ES-I3 (cell line): ENCODE results near the gene RAI1.

Experiments used
- H3K36me3 ChIP-seq: 2 replicates; pipeline ENCODE4 v1.6.1; 2013; ENCODE audit warnings: mild to moderate bottlenecking, low read length, control low read depth, moderate library complexity; ENCODE audit not compliant: insufficient read depth
- H3K4me1 ChIP-seq: 2 replicates; pipeline ENCODE4 v1.6.1; 2013; ENCODE audit warnings: mild to moderate bottlenecking, control low read depth, low read length; ENCODE audit not compliant: insufficient read depth
- H3K9ac ChIP-seq: 2 replicates; pipeline ENCODE4 v1.6.1; 2013; ENCODE audit warnings: low read depth, mild to moderate bottlenecking, low read length, moderate library complexity
- H3K9me3 ChIP-seq: 2 replicates; pipeline ENCODE4 v1.6.1; 2013; ENCODE audit warnings: mild to moderate bottlenecking, low read length, moderate library complexity; ENCODE audit not compliant: control insufficient read depth, insufficient read depth

The RAI1 gene

GRCh38 chr17:17819111-17819510 lies 137.9 kb downstream of the RAI1 start:
- peaks cover 3% of the 10 kb centered on the region for H3K36me3 ChIP-seq
- H3K9me3 ChIP-seq, result no peaks in the 10 kb centered on the region
- peaks cover 21% of the 10 kb centered on the region for H3K4me1 ChIP-seq
- no peak overlapping the region for H3K9ac ChIP-seq

DNA sequence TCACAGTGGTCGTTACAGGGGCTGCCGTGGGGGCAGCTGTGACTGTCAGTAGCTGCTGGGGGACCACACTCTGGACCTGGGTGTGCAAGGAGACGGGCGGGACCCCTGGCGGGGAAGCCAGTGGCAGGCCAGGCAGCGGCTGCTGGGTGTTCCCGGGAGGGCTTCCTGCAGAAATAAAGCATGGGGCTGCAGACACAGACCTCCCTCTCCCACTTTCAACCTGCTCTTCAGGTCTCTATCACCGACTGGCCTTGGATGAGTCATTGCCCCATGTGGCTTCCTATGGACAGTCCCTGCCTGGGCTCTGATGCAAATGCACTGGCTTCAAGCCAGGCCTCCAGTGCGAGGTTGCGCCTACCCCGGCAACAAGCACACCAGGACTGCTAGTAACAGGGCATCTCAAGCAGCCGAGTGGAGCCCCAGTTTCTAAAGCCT lies 138.3 kb downstream of the RAI1 start:
- Histone ChIP-seq H3K4me1 (peaks cover 26% of the 10 kb centered on the region), H3K9me3 (no peaks in the 10 kb centered on the region), H3K9ac (no peak overlapping the region), H3K36me3 (no peaks in the 10 kb centered on the region; the same call in 1 of the 2 replicates)

DNA sequence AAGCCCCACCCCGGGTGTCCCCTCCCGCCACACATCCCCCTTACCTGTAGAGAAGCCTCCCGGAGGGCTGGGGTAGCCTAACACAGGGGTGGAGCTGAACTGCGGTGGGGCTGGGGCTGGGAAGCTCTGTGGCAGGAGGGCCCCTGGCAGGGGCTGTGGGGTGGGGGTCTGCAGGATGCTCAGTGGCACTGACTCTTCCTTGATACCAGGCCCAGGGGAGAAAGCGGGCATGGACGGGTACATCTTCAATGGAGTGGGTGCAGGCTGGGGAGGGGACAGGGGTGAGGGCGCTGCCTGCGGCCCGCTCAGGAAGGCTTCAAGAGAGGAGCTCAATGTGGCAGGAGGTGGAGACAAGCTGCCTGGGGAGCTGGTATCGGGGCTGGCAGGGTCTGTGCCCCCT lies 138.8 kb downstream of the RAI1 start:
- Histone ChIP-seq H3K36me3 (no peaks in the 10 kb centered on the region; the same call in 1 of the 2 replicates), H3K4me1 (peaks cover 30% of the 10 kb centered on the region), H3K9ac (no peak overlapping the region), H3K9me3 (no peaks in the 10 kb centered on the region)

- H3K36me3 ChIP-seq, result no peaks in the 10 kb centered on the region; the same call in 1 of the 2 replicates
- H3K9ac ChIP-seq, result no peak overlapping the region
- peaks cover 32% of the 10 kb centered on the region for H3K4me1 ChIP-seq
- H3K9me3 ChIP-seq, result no peaks in the 10 kb centered on the region
Measured at GRCh38 chr17:17820463-17821158, 139.4 kb downstream of the RAI1 start.

- Histone ChIP-seq H3K4me1 (peaks cover 34% of the 10 kb centered on the region), H3K36me3 (no peaks in the 10 kb centered on the region; the same call in 1 of the 2 replicates), H3K9ac (no peak overlapping the region), H3K9me3 (no peaks in the 10 kb centered on the region)
Measured at GRCh38 chr17:17822189-17822588, 140.9 kb downstream of the RAI1 start.

DNA sequence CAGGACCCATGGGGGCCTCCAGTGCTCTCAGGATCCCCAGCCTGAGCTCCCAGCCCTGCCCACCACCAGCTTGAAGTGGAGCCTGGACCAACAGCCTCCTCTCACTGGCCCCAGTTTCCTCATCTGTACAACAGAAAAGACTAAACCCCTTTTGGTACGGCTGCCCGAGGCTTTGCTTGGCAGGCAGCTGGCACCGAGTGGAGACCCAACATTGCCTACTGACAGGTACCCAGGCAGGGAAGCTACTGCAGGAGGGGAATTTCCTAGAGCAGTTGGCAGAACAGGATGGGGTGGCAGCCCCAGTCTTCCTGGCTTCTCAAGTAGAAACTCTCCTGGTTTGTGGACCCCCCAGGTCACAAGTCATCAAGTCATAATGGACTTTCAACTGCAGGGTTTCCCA lies 141.4 kb downstream of the RAI1 start:
- H3K9me3 ChIP-seq, result no peaks in the 10 kb centered on the region
- H3K36me3 ChIP-seq, result no peaks in the 10 kb centered on the region; the same call in 1 of the 2 replicates
- H3K4me1 ChIP-seq, result peaks cover 34% of the 10 kb centered on the region
- no peak overlapping the region for H3K9ac ChIP-seq

DNA sequence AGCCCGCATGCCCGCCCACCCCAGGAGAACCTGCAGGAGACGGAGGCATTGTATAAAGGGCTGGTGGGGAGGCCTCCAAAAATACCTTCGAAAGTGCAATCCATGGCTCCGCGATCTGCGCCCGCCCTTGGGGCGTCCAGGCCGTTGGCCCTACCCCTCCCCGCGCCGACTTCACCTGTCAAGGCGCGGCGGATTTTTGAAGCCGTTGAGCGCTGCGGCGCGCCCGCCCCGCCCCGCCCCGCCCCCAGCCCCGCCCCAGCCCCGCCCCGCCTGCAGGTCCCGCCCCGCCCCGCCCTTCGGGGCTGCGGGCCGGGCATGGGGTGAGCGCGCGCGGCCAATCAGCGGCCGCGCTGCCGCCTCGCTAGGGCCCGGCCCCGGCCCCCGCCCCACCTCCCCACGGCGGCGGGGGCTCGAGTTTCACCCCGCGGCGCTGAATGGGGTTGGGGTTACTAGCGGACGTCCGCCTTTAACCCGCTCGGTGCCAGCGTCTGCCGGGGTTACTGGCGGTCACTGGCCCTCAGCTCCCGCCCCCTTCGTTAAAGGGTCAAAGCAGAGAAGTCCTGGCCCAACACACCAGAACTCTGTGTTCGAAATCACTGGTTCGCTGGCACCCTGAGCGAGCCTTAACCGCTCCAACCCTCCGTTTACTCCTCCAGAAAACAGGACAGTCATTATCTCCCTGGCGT lies 142.3 kb downstream of the RAI1 start:
- H3K36me3 ChIP-seq, result no peaks in the 10 kb centered on the region; the same call in 1 of the 2 replicates
- H3K9ac ChIP-seq, result peak overlapping the region; percentile 37; the same call in 1 of the 2 replicates
- no peaks in the 10 kb centered on the region for H3K9me3 ChIP-seq
- H3K4me1 ChIP-seq, result peaks cover 34% of the 10 kb centered on the region

- Histone ChIP-seq H3K9me3 (no peaks in the 10 kb centered on the region), H3K4me1 (peaks cover 34% of the 10 kb centered on the region), H3K36me3 (no peaks in the 10 kb centered on the region; the same call in 1 of the 2 replicates), H3K9ac (peak overlapping the region; percentile 37; the same call in 1 of the 2 replicates)
Measured at GRCh38 chr17:17824119-17824782, 143.0 kb downstream of the RAI1 start.

GRCh38 chr17:17824783-17825614 lies 143.7 kb downstream of the RAI1 start:
- peaks cover 30% of the 10 kb centered on the region for H3K4me1 ChIP-seq
- H3K9me3 ChIP-seq, result no peaks in the 10 kb centered on the region
- no peak overlapping the region for H3K9ac ChIP-seq
- no peaks in the 10 kb centered on the region; the same call in 1 of the 2 replicates for H3K36me3 ChIP-seq

GRCh38 chr17:17826342-17826713 lies 145.1 kb downstream of the RAI1 start:
- no peaks in the 10 kb centered on the region for H3K9me3 ChIP-seq
- H3K9ac ChIP-seq, result no peak overlapping the region
- H3K4me1 ChIP-seq, result peaks cover 23% of the 10 kb centered on the region
- no peaks in the 10 kb centered on the region for H3K36me3 ChIP-seq

DNA sequence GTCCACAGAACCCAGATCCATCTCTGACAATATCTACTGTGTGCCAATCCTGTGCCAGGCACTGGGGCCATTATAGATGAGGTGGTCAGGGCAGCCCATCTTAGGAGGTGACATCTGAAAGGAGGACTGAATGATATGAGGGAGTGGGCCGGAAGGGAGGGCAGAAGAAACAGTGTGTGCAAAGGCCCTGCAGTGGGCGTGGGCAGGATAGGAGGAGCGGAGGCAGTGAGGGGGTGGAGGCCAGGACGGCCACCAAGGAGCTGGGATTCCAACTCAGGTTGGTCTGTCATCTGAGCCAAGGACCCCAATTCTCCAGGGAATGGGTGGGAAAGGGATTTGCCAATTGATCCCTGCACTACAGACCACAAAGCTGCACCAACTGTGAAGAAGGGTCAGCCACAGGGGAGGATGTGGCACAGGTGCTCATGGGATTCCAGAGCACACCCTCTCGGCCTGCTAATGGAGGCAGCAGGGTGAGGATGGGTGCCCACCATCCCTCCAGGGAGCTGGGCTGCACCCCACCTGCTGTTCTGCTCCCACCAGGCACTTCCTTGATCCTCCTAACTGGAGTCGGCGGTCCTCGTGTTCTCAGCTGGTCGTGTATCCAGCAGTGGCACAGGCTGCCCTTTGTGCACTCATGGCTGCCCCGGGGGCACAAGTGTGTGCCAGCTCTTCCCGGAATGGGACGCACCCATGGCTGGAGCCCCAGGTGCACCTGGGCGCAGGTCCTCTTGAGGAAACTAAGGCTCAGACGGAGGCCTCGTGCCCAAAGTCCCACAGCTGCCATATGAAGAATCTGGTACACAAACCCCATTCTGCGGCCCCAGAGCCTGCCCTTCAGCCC lies 145.9 kb downstream of the RAI1 start:
- no peak overlapping the region for H3K9ac ChIP-seq
- H3K4me1 ChIP-seq, result peaks cover 23% of the 10 kb centered on the region

DNA sequence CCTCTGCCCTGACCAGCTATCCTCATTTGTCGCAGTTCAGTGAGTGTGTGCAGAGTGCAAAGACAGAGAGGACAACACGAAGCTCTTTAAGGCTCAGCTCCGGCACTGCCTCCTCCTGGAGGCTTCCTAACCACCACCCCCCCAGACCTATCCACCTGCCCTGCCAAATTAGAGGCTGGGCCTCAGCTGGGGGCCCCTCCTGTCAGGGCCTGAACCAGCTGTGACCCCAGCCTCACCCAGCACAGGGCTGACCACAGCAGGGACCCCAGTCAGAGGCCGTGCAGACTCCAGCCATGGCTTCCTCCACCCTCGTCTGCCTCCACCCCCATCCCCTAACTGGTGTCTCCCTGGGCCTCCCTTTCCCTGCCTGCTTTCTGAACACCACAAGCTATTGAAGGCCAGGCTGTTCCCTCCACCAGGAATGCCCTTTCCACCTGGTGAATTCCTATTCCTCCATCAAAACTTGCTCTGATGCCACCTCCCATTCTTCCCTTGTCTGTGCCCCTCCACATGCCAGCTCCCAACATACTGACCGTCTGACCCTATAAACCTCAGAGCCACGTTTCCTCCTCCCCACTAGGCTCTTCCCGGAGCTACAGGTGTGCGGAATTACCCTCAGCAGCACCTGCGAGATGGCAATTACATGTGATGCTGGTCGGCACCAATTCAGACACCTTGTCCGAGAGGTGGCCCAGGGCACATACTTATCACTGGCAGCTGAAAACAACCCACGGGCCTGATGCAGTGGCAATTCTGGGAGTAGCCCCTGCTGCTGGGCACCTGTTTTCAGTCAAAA lies 146.8 kb downstream of the RAI1 start:
- Histone ChIP-seq H3K9me3 (no peaks in the 10 kb centered on the region), H3K4me1 (peaks cover 19% of the 10 kb centered on the region), H3K9ac (no peak overlapping the region), H3K36me3 (no peaks in the 10 kb centered on the region)

More for the DNA sequence above, 145.9 kb downstream of the RAI1 start:
- Histone ChIP-seq H3K9me3 (no peaks in the 10 kb centered on the region), H3K36me3 (no peaks in the 10 kb centered on the region)

GRCh38 chr17:17830269-17830567 lies 149.0 kb downstream of the RAI1 start:
- no peaks in the 10 kb centered on the region for H3K36me3 ChIP-seq
- no peaks in the 10 kb centered on the region for H3K9me3 ChIP-seq
- H3K9ac ChIP-seq, result no peak overlapping the region
- peaks cover 6% of the 10 kb centered on the region for H3K4me1 ChIP-seq
